A673 (cell line): Measurements from ENCODE around the gene SPTBN2. TPM values are rescaled to one million over a fixed set of nuclear protein-coding genes. Genes with fewer than 3 reads are reported as not detected.

Experiments used
- BruUV-seq: library from RNA; stranded (reverse); fragments of 400-500 nt; replicated peaks from 2 replicates; lab custom pipeline; 2021; lab: Mats Ljungman, UMichigan
- CTCF ChIA-PET: fragments of 300-600 bp; sonication (Branson Sonifier 250); formaldehyde crosslinking; loops from one replicate; lab custom pipeline; 2022; ENCODE audit warnings: antibody characterized with exemption; lab: Charles Lee
- POLR2A ChIA-PET: fragments of 300-600 bp; sonication (Branson Sonifier 250); formaldehyde crosslinking; loops from one replicate; lab custom pipeline; 2022; ENCODE audit warnings: antibody characterized with exemption; ENCODE audit not compliant: low non-redundant PET; lab: Charles Lee
- DNase-seq: peaks from one replicate; pipeline ENCODE4 v3.0.0-alpha.2; 2015; ENCODE audit warnings: low spot score
- H3K27ac ChIP-seq: fragments of 200-600 bp; sonication (generic); 2 replicates; pipeline ENCODE4 v1.5.1; 2016; ENCODE audit warnings: mixed run types, low read depth, mild to moderate bottlenecking, mixed read lengths, antibody characterized with exemption, low read length; ENCODE audit not compliant: poor library complexity, severe bottlenecking
- H3K27me3 ChIP-seq: fragments of 200-600 bp; sonication (generic); replicated peaks from 2 replicates; pipeline ENCODE4 v1.6.1; 2017; ENCODE audit warnings: mixed run types, low read depth, mild to moderate bottlenecking, mixed read lengths, antibody characterized with exemption, low read length; ENCODE audit not compliant: insufficient read depth, poor library complexity
- H3K36me3 ChIP-seq: fragments of 200-600 bp; sonication (generic); 2 replicates; pipeline ENCODE4 v1.6.1; 2016; ENCODE audit warnings: mixed run types, mild to moderate bottlenecking, mixed read lengths, antibody characterized with exemption, low read length; ENCODE audit not compliant: insufficient read depth, poor library complexity, severe bottlenecking
- H3K4me1 ChIP-seq: fragments of 200-600 bp; sonication (generic); 2 replicates; pipeline ENCODE4 v1.6.1; 2017; ENCODE audit warnings: mixed run types, mild to moderate bottlenecking, mixed read lengths, antibody characterized with exemption, low read length; ENCODE audit not compliant: insufficient read depth, poor library complexity, severe bottlenecking
- H3K4me3 ChIP-seq: fragments of 200-600 bp; sonication (generic); 2 replicates; pipeline ENCODE4 v1.5.1; 2016; ENCODE audit warnings: low read depth, mixed run types, mild to moderate bottlenecking, mixed read lengths, low read length; ENCODE audit not compliant: poor library complexity, severe bottlenecking
- H3K9me3 ChIP-seq: fragments of 200-600 bp; sonication (generic); 2 replicates; pipeline ENCODE4 v1.6.1; 2016; ENCODE audit warnings: mixed run types, low read depth, mild to moderate bottlenecking, mixed read lengths, antibody characterized with exemption, low read length; ENCODE audit not compliant: poor library complexity, severe bottlenecking
- CTCF ChIP-seq: fragments of 300-800, 200-600 bp; sonication (generic); conservative IDR thresholded peaks from 2 replicates; pipeline ENCODE4 v1.5.1; 2017; ENCODE audit warnings: low read depth, mild to moderate bottlenecking, antibody characterized with exemption, low read length, moderate library complexity, mixed read lengths
- EZH2 ChIP-seq: fragments of 200-600 bp; sonication (generic); IDR thresholded peaks from 2 replicates; pipeline ENCODE4 v1.6.1; 2017; ENCODE audit warnings: borderline replicate concordance, low read depth, mild to moderate bottlenecking, mixed read lengths, antibody characterized with exemption, low read length; ENCODE audit not compliant: poor library complexity, severe bottlenecking
- intact Hi-C: fragments of 100-400 bp; cut with micrococcal nuclease; formaldehyde crosslinking; loops from one replicate; pipeline ENCODE4 v1.10.0; 2022; ENCODE audit not compliant: unreplicated experiment
- total RNA-seq: library from RNA; stranded (reverse); gene quantifications from 2 replicates; pipeline ENCODE4 v1.2.3, GENCODE V29; 2021

SPTBN2 gene
- total RNA-seq, 1 experiment from 2014 or later, result 21.1 TPM

GRCh38 chr11:66692446-66692845, 36.6 kb downstream of the SPTBN2 start:
- H3K36me3 ChIP-seq, result no peaks in the 10 kb centered on the region
- ChIA-PET POLR2A (no interaction called here), CTCF (interaction anchor here (0.6 kb wide), 1 partner anchor 465 kb away, joined by 3 read pairs; no protein-coding TSS in a partner anchor)
- BruUV-seq, result no TSS peak
- H3K9me3 ChIP-seq, result no peaks in the 10 kb centered on the region
- DNase-seq, result no peak
- H3K27ac ChIP-seq, result no peak overlapping the region
- intact Hi-C loops, result loop anchor here (5.0 kb wide), 1 partner anchor 285 kb away; the partner anchor contains the start of gene C11orf86
- no peaks in the 10 kb centered on the region for H3K4me1 ChIP-seq
- no peak overlapping the region for H3K4me3 ChIP-seq
- TF ChIP-seq EZH2 (no peak), CTCF (no peak)
- H3K27me3 ChIP-seq, result no peaks in the 10 kb centered on the region

DNA sequence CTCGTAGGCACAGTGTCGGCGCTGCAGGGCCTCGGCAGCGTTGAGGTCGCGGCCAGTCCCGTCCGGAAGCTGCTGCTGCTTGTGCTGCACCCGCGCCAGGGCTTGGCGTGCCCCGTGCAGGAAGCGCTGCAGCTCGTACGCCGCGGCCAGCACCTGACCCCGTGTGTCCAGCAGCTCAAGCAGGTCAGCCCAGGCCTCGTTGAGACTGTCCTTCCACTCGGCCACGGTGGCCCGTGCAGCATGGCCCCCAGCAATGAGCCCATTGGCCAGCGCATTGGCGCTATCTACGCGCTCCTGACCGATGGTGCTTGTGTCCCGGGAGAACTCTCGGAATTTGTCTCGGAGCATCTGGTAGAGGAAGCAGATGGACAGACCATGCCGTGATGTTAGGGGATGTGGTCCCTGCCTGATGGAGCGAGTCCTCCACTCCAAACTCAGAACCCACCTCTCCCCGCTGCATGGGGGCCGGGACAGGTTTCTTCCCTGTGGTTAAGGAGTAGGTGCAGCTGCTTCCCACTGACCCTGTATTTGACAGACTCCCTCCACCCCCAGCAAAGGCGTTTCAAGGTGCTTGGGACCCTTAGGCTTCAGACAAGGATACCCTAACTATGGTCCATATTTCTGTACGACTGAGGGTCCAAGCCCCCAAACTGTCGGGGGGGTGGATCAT, 37.6 kb downstream of the SPTBN2 start:
- no peaks in the 10 kb centered on the region for H3K27me3 ChIP-seq
- H3K4me1 ChIP-seq, result no peaks in the 10 kb centered on the region
- TF ChIP-seq EZH2, result no peak
- TF ChIP-seq CTCF, result no peak
- no peaks in the 10 kb centered on the region for H3K9me3 ChIP-seq
- intact Hi-C loops, result loop anchor here (5.0 kb wide), 1 partner anchor 286 kb away; the partner anchor contains the start of gene C11orf86
- H3K4me3 ChIP-seq, result no peak overlapping the region
- CTCF ChIA-PET, result no interaction called here
- peaks cover 3% of the 10 kb centered on the region for H3K36me3 ChIP-seq
- no peak overlapping the region for H3K27ac ChIP-seq
- DNase-seq, result no peak
- no TSS peak for BruUV-seq
- POLR2A ChIA-PET, result no interaction called here

DNA sequence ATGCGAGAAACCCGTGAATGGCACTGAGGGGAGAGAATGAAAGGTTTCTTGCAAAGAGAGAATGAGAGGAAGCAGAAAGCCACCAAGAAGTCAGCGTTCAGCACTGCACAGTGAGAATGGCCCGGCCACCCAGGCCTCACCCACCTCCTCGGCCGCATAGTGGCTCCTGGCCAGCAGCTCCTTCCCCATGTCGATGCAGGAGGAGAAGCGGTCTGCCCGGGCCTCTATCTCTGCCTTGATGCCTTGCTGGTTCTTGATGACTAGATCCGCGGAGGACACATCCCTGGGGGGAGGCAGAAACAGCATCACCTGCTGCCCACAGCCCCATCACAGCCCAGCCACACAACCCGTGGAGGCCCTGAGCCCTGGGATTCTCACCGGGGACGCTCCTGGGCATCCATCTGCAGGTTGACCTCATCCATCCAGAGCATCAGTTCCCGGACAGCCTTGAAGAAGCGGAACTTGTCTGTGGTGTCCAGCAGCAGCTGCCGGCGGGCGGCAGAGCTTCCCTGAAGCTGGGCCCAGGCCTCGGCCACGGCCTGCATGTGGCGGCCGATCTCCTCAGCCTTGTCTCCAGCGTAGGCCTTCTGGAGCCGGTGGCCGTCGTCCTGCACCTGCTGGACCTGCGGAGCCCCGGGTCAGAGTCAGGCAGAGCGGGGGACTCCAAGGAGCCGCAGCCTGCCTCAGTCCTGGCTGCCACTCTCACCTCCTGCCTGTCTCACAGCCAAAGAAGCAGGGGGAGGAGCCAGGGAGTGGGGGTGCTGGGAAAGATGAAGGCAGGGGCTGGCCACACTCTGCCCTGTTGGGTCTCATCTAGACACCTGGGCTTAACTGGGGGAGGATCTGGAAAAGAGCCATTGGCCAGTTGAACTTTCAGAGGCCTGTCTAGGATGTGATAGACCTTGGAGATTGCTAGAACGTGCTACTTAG, 39.1 kb downstream of the SPTBN2 start:
- no peak overlapping the region for H3K4me3 ChIP-seq
- no peak for DNase-seq
- ChIA-PET CTCF (no interaction called here), POLR2A (no interaction called here)
- no peaks in the 10 kb centered on the region for H3K4me1 ChIP-seq
- TF ChIP-seq CTCF (no peak), EZH2 (no peak)
- BruUV-seq, result no TSS peak
- peaks cover 3% of the 10 kb centered on the region for H3K36me3 ChIP-seq
- H3K27ac ChIP-seq, result no peak overlapping the region
- H3K27me3 ChIP-seq, result no peaks in the 10 kb centered on the region
- no peaks in the 10 kb centered on the region for H3K9me3 ChIP-seq
- intact Hi-C loops, result loop anchor here (5.0 kb wide), 1 partner anchor 287 kb away; the partner anchor contains the start of gene C11orf86
